Kidney capillary endothelial cell (primary cell): ENCODE data around the gene HS6ST1.

ENCODE experiments used
- DNase-seq: peaks from one replicate; pipeline ENCODE4 v3.0.0-alpha.2; 2018; ENCODE audit warnings: low spot score

The HS6ST1 gene

DNA sequence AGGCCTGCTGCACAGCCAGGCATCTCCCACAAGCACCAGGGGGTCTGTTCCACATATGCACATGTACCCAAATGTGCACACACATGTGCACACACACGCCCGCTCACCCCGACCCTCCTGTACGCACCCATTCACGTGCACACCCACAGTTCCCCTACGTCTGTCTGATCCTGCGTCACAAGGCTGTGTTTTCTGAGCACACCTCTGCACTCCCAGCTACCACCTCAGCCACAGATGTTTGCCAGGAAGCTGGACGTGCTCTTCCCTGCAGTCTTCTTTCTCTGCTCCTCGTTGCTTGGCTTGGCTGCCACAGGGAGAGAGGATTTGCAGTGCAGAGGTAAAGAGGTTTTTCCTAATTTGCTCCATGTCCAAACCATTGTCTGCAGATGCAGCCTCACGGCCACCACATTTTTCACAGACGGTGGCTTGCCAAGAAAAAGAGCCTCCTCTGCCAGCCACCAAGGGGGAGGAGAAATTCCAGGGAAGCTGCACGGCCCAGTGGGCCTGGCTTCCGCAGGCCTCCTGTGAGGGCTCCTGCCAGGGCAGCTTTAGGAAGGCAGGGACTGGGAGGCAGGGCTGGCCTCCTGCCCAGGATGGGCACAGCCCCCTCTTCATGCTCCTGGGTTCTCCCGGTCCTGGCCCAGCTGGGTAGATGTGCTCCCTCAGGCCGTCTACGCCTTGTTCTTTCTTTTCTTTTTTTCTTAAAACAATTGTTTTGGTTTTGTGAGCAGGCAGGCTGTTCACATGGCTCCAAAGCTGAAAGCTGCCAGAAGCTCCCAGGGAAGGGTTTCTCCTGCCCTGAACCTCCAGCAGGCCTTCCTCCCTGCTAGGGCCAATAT is 29.3 kb upstream of the HS6ST1 start:
- DNase-seq, result no peak

DNA sequence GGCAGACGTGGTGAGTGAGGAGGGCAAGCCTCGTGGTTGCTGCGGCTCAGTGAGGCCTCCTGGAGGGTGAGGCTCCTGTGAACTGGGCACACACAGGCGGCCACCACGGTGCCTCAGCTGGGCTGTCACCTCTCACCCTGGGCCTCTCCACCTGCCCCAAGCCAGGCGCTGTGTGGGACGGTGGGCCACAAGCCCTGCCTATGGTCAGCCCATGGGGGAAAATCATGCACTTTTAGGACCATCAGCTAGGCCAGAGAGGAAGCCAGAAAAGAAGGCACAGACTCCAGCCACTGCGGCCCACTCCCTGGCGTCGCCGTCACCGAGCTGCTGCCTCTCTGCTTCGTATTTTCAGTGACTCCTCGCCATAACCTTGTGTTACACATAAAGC is 28.5 kb upstream of the HS6ST1 start:
- DNase-seq, result no peak

DNA sequence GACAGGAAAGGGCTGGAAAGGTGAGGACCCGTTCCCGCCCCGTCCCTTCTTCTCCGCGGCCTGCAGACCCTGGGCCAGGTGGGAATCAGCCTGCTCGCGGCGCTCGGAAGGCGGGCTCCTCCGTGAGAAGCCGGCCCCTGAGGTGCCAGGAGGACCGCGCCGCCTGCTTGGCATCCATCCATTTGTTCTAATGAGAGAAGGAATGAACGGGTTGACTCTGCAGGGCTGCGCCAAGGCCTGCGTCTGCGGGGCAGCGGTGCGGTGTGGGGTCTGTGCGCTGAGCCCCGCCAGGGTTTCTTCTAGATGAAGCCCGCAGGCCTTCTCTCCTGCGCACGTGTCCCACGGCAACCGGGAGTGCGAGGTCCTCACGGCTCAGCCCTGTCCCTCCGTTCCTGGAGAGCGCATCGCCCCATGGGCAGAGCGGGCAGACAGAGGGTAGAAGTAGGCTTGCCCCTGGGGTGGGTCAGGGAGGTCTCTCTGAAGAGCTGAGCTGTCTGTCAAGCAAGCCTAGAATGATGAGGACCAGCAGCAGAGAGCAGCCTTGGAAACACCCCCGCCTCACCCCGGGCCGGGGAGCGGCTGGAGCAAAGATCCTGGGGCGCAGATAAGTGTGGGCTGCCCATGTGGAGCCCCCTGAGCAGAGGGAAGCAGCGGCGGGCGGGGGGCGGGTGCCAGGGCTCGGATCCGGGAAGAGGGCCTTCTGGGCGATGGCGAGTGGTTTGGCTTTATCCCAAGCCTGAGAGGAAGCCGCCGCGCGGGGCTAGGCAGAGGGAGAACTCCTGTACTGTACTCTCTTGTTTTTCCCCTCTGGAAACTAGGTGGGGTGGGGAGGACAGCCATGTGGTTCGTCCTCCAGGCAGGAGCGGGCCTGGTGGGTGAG is 27.9 kb upstream of the HS6ST1 start:
- DNase-seq, result no peak

DNA sequence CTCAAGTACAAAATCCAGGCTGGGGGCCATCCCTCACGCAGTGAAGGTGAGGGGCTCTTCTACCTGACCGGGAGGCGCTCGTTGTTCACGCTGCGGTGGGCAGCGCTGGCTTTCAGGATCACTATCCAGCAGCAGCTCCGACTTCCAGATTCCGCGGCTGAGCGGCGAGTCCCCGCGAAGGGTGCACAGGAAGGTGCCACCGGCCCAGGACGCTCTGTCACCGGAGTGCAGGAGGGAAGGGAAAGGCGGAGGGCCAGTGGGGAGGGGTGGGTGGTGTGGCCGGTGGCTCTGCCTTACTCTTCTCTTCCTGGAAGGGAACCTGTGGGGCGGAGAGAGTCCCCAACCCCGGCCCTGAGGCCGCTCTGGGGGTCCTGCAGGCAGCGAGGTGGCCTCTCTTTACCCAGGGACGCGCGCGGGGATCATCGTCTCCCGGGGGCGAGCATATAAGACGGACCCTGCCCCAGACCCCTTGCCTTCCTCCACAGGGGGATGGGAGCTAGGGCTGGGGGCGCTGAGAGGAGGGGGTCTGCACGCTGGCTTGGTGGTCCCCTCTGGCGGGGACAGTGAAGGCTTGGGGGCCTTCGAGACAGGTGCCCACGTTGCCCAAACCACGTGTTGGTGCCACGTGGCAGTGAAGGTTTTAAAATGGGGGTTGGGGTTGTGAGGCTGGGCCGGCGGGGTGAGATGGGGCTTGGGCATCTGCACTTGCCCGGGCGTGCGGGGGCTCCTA is 26.9 kb upstream of the HS6ST1 start:
- DNase-seq, result no peak

DNA sequence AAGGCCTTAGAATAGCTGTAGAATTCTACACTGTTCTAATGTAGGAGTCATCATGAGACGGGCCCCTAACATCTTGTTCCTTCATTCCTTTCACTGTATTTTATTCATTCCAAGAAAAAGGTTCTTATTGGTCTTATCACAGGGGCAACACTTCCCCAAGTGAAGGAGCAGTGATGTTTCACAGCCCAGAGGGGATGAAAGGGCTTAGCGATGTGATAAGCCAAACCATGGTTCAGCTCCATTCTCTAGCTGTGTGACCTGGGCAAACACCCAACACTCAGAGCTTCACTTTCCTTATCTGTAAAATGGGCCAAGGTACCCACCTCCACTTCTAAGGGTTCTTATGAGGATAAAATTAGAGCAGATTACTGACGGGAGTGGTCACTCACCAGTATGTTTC is 25.4 kb upstream of the HS6ST1 start:
- no peak for DNase-seq

DNA sequence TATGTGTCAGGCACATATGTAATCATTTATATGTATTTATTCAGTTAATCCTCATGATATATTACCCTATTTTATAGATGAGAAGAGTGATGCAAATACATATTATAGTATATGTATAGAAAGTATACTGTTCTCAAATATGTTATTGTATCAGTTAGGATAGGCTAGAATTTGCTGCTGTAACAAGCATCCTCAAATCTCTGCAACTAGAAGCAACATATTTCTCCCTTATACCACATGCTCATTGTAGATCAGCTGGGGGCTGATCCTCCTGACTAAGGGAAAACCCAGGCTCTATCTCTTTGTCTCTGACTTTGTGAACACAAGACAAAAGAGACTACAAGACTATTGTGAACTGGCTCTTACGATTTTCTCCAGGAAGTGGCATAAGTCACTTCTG is 24.8 kb upstream of the HS6ST1 start:
- no peak for DNase-seq

DNA sequence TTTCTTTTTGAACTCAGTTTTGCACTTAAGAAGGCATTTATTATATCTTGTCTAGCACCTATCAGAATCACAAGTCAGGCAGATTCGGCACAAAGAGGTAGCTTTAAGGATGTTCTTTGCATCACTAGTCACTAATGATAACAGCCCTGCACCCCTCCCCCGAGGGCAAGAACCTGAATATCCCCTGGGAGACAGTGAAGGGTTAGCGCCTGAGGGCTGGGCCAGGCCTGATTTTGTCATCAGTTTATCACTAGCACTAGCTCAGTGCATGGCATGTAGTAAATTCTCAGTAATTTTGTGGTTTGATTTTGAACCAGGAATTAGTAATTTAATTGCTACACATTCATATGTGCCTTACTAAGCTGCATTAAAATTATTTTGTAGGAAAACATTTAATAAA is 23.9 kb upstream of the HS6ST1 start:
- no peak for DNase-seq

DNA sequence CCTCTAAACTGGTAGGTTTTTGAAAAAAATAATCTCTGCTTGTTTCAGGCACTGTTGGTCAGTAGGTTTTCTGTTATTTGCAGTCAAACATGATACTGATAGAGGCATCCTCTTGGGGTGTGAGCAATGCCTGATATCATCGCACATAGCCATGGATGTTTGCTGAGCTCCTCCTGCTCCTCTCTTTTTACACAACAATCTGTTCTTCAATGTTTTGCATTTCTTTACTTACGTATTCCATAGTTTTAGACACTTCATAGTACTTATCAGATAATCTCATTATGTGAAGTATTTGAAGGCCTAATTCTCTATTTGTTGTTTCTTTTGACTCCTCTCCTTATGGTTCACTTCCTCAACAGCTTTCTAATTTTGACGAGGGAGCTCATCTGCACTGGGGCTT is 23.0 kb upstream of the HS6ST1 start:
- DNase-seq, result no peak

DNA sequence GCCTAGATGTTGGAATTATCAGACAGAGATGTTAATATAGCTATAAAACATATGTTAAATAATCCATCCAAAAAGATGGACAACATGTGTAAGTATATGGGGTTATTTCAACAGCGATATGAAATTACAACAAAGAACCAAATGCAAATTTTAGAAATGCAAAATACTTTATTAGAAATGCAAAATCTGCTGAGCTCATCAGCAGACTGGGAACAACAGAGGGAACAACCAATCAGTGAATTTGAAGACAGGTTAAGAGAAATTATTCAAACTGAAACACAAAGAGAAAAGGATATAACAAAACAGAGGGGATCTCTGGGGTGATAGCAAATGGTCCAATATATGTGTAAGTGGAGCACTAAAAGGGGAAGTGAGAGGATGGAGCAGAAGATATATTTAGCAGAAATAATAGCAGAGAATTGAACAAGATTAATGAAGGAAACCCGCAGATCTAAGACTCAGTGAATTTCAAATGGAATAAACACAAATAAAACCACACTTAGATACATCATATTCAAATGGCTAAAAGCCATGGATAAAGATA is 13.5 kb upstream of the HS6ST1 start:
- DNase-seq, result no peak

DNA sequence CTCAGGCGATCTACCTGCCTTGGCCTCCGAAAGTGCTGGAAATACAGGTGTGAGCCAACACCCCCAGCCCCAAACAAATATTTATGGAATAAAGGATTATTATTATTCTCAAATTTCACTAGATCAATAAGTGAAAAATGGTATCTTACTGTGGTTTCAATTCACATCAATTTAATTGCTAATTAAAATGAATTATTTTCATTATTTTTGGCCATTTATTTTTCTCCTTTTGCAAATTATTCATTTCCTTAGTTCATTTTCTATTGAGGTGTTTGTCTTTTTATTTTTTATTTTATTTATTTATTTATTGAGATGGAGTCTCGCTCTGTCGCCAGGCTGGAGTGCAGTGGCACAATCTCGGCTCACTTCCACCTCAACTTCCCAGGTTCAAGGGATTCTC is 11.9 kb upstream of the HS6ST1 start:
- DNase-seq, result no peak

DNA sequence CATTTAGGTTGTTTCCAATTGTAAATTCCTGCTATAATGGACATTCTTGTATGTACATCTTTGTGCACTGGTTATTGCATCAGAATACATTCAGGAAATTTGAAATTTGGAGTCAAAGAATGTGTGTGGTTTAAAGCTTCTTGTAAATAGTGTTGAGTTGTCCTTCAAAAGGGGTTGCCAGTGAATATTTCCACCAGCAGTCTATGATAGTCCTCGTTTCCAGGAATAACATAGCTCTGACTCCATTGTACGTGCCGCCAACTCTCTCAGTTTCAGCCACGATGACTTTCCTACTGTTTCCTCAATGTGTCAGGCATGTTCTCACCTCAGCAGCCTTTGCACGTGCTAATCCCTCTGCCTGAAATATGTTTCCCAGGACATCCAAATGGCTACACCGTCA is 10.9 kb upstream of the HS6ST1 start:
- DNase-seq, result no peak

DNA sequence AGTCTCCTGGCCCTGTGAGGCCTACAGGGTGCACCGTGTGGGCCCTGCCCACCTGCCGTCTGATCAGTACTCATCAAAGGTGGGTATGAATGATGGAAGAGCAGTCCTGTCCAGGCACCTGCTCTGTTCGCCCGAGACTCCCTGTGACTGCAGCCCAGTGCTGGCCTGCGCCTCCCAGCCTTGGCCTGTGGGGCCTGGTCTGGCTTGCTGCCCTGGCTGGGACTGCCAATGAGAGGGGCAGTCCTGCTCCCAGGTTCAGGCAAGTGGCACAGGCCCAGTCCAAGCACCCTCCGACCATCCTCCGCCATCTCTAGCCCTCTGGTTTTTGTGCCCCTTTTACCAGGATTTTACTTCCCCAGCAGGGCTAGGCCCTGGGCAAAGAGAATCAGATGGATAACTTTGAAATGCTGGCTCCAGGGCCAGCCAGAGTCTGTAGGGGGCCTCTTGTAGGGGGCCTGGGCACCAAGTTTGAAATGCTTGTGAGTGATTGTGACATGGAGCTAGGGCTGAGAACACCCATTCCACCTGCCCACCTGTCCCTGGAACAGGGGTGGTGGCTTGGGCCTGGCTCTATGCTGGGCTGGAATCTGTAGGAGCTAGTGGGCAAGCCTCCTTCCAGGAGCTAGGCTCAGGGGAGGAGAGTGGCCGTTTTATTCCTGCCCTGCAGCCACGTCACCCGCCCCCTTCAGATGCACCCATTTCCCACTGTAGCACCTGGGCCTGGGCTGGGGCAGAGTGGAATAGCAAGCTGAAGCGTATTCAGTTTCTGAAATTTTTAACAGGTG is 8.7 kb upstream of the HS6ST1 start:
- DNase-seq, result no peak

DNA sequence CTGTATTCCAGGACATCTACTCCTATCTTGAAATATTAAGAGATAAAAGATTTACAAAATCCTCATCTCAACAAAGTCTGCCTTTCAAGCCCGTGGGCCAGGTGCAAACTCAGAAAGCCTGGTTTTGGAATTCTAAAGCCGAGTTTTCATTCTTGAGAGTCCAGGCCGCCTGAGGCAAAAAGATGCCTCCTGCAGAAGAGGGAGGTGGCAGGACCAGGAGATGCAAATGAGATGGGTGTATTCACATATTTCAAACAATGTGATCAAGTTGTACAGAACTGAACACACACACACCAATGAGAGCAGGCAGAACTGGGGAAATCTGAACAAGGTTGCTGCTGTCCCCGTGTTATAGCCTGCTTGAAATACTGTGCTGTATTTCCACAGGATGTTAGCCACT is 7.7 kb upstream of the HS6ST1 start:
- DNase-seq, result no peak

DNA sequence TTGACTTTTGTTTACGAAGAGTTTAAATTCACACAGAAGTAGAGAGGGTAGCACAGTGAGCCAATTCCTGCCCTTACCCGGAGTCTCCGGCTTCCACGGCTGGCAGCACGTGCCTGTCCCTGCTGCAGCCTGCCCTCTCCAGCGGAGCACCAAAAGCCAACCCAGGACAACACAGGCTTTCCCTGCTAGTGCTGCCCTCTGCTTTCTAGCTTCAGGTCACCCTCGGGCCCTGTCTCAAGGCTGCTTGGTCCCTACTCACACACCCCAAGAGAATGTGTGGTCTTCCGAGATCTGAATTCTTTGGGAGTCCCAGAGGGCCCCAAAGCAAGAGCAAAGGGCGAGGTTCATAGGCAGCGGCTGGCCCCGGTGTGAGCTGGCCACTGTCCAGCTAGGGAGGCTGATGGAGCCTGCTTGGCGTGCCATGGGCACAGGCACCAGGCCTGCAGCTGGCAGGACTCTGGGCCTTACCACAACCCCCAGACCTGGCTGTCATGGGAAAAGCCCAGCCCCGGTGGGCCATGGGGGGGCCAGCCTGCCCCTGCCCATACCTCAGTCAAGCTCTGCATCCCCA is 7.0 kb upstream of the HS6ST1 start:
- no peak for DNase-seq

DNA sequence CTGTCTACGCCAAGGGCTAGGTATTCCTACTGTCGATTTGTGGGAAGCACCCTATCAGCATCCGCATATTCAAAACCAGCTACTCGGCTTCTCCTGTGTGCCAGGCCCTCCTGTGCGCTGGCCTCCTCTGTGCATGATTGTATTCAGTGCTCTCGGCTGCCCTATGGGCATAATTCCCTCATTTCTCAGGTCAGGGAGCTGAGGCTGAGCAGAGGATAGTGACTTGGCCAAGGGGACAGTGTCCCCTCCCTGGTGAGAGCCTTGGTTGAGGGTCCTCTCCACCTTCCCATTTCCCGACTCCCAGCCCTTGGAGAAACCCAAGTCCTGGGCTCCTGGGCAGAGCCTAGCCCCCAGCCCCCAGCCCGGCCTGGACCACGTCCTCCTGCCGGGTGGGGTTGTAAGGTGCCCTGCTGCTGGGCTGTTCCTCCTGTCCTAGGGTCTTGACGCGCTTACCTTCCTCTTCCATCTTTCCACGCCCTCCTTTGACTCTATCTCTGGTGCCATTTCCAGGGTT is 6.3 kb upstream of the HS6ST1 start:
- DNase-seq, result no peak

DNA sequence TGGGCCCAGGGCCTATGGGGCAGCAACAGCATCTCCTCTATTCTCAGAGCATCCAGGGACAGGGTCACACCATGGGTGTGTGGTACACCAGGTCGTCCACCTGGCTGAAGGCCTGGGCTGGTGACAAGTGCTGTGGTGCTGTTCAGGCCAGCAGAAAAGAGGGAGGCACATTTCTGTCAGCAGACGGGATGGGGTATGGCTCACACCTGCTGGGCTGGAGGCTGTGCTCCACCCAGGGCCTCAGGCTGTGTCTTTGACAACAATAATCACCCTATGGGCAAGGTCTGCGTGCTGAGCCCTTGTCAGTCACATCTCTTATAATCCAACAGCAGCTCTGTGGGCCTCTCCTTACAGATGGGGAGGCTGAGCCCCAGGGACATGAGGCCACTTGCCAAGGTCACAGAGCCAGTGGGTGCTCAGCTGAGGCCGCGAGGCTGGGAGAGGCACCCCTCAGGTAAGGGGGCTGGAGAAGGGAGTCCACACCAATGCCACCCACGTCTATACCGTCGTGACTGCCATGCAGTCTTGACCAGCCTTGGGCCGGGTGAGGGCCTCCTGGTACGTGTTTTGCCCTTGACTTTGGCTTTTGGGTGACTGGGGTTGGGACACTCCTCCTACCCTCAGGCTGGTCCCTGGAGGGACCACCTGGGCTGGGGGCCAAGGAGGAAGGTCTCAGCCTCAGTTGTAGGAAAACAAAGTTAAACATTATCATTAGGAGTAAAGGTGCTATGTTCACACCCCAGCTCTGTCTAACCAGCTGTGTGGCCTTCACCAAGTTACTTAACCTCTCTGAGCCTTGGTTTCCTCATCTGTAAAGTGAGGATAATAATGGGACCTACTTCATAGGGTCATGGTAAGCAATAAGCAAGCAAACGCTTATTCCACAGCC is 5.6 kb upstream of the HS6ST1 start:
- no peak for DNase-seq

DNA sequence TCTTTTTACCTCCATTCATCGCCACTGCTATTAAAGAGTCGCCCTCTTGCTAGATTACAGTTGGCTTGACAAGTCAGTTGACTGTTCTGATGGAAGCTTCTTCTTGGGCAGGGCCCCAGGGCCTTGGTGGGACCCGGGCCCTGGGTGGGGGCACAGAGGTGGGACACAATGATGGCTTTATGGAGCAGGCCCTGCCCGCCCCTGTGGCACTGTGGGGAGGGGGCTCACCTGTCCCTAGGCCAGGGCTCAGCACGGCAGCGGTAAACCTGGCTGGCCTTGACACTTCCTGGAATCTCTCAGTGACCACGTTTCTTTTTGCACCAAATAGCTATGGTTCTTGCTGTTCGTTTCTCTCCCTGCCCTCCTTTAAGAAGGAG is 4.9 kb upstream of the HS6ST1 start:
- DNase-seq, result no peak

DNA sequence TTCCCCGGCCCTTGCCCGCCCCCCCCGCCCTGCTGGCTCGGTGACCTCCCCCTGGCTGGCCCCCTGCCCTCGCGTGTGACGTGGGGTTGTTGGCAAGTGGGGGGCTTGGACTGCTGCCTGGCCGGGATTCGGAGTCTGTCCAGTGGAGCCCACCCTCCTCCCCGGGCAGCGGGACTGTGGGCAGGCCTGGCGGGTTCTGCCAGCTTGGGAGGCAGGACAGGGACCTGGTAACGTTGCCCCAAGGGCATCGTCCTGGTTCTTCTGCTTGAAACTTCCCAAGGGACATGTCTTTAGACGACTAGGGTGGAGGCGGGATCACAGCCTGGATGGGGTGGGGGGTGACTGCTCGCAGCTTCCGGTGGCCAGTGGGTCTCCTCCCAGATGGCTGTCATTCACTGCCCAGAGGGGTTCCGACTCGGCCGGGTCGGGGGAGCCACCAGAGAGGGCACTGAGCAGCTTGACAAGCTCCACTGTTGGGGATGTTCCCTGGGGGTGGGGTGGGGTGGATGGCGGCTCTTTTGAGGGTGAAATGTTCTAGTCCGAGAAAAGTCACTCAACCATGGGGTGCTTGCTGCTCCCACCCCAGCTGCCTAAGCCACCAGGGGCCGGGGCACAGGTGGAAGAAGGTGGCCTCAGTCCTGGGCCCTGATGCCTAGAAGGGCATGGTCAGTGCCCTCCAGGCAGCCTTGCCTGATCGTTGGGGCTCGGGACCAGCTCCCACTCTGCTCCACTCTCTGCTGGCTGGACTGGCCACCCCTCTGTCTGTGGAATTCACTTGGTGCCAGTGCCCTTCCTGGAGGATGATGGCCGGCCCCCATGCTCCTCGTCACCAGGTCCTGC is 4.3 kb upstream of the HS6ST1 start:
- no peak for DNase-seq
